HG03520 (cell line): ENCODE results near the gene MFRP.

Experiments
- ATAC-seq: cut with Tn5 transposase; IDR thresholded peaks from one replicate; pipeline ENCODE4 v1.9.1; 2021; ENCODE audit warnings: mild to moderate bottlenecking, moderate library complexity; ENCODE audit not compliant: unreplicated experiment

MFRP gene

GRCh38 chr11:119319136-119319699 is 27.3 kb downstream of the MFRP start:
- ATAC-seq, result no peak

DNA sequence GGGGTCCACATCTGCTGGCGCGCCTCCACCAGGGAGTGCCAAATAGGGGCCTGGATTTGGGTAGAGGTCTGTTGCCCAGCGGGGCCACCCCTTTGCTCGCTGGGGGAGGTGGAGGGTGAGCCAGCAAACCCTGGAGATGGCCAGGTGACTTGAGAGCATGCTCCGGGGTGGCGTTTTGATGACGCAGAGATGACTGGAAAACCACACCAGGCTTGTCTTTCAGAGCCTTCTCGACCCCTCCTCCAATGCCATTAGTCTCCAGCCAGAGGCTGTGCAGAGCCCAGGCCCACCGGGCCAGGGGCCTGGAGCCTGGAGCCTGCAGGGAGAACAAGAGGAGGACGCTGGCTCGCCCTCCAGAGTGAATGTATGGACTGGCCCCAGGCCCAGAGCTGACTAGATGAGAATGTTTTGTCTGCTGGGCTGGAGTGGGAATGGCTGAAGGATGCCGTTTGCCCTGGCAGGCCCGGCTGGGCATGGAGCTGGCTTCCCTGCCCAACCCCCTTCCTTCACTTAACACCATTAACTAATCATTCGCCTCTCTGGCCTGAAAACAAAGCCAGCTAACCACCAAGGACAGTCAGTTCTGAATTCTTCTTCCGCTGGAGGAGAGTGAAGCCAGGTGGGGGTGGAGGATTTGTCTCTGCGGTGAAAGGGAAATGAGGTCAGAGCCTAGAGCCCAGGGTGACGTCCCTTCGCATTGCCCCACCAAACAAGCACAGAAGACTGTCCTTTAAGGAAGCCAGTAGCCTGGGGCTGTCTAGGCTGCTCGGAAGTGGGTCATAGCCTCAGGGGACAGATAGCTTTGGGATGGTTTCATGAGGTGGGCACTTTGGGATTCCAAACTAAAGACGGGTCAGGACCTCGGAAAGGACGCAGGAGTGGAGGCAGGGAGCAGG is 28.0 kb downstream of the MFRP start:
- no peak for ATAC-seq

GRCh38 chr11:119317592-119318239 is 28.8 kb downstream of the MFRP start:
- ATAC-seq, result no peak

- ATAC-seq, result no peak
Measured at GRCh38 chr11:119316729-119317591, 29.5 kb downstream of the MFRP start, which contains the start of gene MCAM. MCAM (minus strand) TSS chr11:119317130; CDS start chr11:119317101, 29 bp downstream.

GRCh38 chr11:119316016-119316728 is 30.3 kb downstream of the MFRP start:
- no peak for ATAC-seq

DNA sequence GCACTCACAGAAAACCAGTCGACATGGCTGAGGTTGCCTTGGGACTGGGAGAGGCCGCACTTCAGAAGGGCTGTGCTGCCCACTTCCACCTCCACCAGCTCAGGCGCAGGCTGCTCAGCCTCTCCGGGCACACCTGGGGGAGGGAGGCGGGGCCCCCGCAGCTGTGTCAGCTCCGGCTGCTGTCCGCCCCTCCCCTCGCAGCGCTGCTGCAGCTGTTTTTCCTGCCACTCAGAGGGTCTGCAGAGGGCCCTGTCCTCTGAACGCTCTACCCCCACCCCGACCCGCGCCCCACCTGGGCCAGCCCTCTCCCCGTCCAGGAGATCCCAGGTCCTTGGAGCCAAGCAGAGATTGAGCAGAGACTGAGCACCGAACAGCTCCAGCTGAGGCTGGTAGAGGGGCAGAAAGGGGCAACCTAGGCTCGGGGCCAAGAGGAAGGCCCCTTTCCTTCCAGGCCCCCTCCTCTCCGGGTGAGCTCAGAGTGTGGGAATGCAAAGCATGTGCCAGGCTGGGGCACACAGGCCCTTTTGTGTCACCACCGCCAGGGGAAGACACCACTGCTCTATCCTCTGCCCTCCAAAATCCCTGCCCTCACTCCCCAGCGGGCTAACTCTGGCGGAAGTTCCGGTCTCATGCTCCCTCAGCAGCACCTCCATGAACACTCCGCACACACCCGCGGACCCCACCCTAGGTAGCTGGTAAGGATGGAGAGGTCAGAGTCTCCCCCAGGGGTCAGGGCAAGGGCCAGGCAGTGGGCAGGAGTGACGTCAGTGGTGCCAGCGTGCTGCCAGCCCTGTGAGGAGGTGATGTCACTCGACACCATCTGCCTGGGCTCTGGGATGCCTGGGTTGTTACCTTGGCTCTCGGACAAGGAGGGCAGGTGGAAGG is 31.1 kb downstream of the MFRP start:
- ATAC-seq, result no peak

- ATAC-seq, result no peak
Measured at GRCh38 chr11:119314726-119315125, 31.8 kb downstream of the MFRP start.

- ATAC-seq, result no peak
Measured at GRCh38 chr11:119310682-119311052, 35.8 kb downstream of the MFRP start.

DNA sequence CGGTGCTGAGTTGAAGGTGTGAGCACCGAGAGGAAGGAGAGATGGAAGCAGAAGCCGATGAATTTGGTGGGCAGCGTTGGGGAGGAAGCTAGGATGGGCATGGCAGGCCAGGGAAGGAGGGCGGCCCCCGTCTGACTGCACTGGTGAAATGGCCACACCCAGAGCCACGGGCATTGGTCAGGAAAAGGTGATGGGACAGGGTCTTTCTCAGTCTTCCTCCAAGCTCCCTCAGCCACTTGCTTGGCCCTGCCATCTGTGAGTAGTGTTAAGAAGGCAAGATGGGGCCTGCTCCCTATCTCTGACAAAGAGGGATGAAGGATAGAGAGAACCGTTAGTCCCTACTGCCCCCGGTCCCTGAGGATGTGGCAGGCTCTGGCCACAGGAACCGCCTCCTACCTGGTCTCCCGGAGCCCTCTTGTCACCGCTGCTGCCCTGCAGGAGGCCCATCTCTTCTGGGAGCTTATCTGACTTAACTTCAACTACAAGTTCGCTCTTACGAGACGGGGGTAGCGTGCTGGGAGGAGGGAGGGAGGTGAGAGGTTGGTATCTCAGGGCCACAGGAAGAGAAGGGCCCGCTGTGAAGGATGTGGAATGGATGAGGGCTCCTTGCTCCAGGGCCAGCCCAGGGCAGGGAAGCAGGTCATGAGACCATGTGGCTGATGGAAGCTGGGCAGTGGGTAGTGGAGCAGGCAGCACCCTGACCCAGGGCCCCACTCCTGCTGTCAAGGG is 36.4 kb downstream of the MFRP start:
- ATAC-seq, result no peak

DNA sequence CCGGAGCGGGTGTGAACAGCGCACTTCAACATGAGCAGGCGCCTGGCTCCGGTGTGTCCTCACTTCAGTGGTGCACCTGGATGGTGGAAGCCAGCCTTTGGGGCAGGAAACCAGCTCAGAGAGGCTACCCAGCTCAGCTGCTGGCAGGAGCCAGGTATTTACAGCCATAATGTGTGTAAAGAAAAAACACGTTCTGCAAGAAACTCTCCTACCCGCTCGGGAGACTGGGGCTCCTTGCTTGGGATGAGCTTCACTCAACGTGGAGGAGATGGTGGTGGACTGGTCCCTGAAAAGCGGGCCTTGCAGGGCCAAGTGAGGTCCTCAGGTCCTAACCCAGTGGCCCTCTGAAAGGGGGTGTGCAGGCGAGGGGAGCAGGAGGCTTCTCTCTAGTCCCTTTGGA is 37.1 kb downstream of the MFRP start:
- no peak for ATAC-seq

- ATAC-seq, result no peak
Measured at GRCh38 chr11:119307974-119308373, 38.5 kb downstream of the MFRP start.

GRCh38 chr11:119307219-119307618 is 39.3 kb downstream of the MFRP start:
- ATAC-seq, result no peak

DNA sequence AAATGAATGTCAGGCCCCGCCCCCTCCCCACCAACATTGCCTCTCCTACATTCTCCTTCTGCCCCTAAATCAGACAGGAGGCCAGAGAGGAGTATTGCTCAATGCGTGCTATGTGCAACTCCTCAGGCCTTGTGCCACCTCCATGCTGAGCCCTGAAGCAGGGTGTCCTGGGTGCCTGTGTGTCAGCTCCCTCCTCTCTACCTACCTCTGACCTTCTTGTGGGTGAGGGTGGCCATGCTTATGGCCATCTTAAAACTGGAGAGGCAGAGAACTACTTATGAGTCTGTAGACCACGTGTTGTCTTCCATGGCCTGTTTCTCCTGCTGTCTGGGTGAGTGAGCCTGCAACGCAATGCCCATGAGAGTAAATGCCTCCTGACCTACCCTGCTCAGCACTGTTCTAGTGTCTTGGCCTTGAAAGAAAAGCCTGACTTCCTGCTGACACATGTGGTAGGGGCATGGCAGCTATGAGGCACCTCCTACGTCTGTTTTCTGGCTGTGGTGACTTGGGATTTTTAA is 40.1 kb downstream of the MFRP start:
- ATAC-seq, result no peak

- ATAC-seq, result no peak
Measured at GRCh38 chr11:119305556-119306372, 40.7 kb downstream of the MFRP start.

GRCh38 chr11:119303227-119303718 is 43.2 kb downstream of the MFRP start:
- no peak for ATAC-seq

- ATAC-seq, result no peak
Measured at GRCh38 chr11:119300198-119300964, 46.1 kb downstream of the MFRP start.

GRCh38 chr11:119299416-119299815 is 47.1 kb downstream of the MFRP start:
- no peak for ATAC-seq
